ENCODE results near the gene GRID1. TPM values are rescaled to one million over a fixed set of nuclear protein-coding genes. Genes with fewer than 3 reads are reported as not detected.

GRID1 gene
- total RNA-seq, 1 donor from 2014 or later = 0.68 TPM

GRCh38 chr10:85641479-85642009 lies 725.1 kb downstream of the GRID1 start:
- ATAC-seq = no peak

GRCh38 chr10:85638797-85639196 lies 727.8 kb downstream of the GRID1 start:
- no peak for ATAC-seq

DNA sequence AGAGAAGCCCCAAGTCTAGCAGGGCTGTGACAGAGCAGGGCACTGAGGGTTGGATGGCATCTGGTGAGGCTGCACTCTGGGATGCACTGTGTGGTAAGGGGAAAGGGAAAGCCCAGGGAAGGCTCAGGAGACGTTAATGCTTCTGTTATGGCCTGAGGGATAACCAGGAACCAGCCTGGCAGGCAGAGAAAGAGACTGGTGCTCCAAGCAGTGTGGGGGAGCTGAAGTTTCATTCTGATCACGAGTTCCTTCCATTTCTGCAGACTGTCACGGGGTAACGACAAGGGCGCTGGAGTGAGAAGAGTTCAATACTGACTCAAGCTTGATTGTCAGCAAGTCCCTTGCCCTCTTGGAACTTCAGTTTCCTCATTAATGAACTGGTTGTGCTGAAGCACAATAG lies 730.9 kb downstream of the GRID1 start:
- ATAC-seq = no peak

DNA sequence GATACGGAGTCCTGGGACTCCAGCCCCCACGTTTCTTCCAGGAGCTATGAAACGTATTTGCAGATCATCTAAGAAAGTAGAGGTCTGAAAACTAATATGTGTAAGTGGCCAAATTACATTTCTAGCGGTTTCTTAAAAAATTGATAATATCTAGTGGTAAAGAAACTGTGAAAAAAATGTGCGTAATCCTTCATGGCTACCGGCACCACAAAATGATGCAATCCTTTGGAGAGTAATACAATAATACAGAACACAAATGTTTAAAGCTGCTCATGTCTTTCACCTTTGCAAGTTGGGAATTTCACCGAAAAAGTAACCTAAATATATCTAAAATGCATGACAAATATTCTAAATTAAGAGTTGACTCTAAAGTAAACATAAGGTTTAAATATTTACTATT lies 742.1 kb downstream of the GRID1 start:
- no peak for ATAC-seq

GRCh38 chr10:85623758-85624157 lies 742.8 kb downstream of the GRID1 start:
- ATAC-seq = no peak

GRCh38 chr10:85623342-85623741 lies 743.3 kb downstream of the GRID1 start:
- no peak for ATAC-seq

- no peak for ATAC-seq
These were observed 744.2 kb downstream of the GRID1 start for GRCh38 chr10:85622425-85622824.

- ATAC-seq = no peak
These were observed 745.0 kb downstream of the GRID1 start for GRCh38 chr10:85621562-85621961.

DNA sequence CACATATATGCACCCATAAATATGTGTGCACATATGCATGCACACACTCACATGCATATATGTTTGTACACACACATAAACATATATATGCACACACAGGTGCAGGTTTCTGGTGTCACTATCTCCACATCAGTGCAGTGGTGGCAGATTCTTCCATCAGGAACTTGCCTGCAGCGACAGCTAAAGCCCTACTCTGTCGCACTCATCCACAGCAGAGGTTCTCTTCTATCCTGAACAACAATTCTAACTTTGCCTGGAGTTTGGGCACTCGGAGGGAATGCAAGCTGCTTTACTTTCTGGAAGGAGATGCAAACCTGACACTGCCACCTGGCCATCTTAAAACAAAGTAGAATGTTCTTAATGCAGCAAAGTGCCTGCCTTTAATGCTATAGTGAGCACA lies 745.8 kb downstream of the GRID1 start:
- ATAC-seq = no peak

DNA sequence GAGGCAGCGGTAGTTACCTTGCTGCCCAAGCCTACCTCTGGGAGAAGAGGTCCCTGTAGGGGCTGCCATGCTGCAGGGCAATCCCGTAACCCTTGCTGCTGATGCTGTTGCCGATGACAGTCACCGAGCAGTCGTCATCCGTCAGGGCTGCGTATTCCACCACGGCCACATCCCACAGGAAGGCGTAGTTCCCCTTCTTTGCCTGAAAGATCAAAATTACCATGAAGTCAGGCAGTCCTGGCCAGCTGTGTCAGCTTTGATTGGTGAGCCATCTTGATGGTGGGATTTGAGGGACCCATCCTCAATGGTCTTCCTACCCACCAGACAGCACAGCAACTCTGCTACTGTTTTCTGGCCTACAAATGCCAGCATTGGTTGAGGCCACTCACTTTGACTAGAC lies 746.8 kb downstream of the GRID1 start:
- ATAC-seq = no peak

- no peak for ATAC-seq
These were observed 747.8 kb downstream of the GRID1 start for GRCh38 chr10:85618841-85619240.

GRCh38 chr10:85617751-85618546 lies 748.6 kb downstream of the GRID1 start:
- ATAC-seq = no peak

DNA sequence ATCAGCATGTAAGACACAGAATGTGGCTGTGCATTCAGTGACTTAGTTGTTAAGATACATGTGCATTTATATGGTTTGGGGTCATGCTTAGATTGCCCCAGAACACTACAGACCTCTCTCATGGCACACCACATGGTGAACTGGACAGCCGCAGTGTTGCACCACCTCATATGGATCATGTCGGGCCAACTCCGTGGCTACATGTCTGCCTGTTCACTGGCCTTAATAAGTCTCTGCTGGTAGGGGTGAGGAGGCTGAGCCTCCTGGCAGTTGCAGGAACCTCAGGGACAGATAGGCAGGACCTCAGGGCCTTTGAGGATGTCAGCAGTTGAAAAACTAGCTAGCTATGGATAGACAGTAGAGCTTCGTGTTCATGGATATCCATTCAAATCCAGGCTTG lies 751.0 kb downstream of the GRID1 start:
- ATAC-seq = no peak

DNA sequence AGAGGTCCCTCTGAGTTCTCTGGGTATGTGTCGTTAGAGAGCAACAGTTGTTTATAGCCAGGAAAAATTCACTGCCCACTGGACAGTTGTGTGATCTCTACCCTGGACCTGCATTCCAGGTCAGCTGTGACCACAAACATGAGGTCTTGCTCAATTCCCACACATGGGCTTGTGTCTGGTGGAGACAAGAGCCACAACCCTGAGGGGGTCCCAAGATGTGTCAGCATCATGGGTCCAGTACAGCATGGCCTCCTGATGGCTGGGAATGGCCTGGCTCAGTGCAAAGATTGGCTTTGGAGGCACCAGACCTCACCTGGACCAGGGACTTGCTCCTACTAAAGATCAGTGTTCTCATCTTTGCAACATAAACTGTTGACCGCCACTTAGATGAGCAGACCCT lies 751.6 kb downstream of the GRID1 start:
- no peak for ATAC-seq

GRCh38 chr10:85614566-85614965 lies 752.0 kb downstream of the GRID1 start:
- ATAC-seq = no peak

DNA sequence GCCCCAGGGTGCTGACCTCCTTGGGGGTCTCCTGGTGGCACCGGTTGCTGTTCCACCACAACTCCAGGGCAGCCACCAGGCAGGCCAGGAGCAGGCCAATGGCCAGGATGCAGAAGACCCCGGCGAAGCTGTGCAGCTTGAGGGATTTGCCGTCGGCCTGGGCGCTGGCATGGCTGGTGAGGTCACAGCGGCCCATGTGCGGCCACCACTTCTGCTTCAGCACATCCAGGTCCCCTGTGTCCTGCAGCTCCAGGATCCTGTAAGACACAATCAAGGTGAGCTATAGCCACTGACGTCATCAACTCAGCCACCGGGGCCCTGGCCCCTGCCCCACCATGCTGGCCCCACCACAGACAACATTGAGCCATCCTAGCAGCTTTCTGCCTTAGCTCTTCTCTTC lies 753.2 kb downstream of the GRID1 start:
- no peak for ATAC-seq

DNA sequence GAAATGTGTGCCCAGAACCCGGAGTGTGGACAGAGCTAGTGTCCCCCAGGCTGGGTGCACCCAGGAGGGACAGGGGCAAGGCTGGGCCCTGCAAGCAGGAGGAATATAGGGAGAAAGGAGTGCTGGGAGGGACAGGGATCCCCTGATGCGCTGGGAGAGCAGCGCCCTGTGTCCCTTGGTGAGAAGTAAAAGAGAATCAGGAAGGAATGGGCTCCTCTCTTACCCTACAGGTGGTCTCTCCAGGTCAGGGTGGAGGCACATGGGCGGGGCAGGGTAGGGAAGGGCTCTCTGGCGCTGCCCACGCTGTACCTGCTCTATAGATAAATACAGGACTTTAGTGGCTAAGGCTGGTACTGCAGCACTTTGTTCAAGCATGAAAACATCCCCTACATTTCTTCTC lies 753.8 kb downstream of the GRID1 start:
- ATAC-seq = no peak

- ATAC-seq = no peak
These were observed 754.2 kb downstream of the GRID1 start for GRCh38 chr10:85612378-85612775.

DNA sequence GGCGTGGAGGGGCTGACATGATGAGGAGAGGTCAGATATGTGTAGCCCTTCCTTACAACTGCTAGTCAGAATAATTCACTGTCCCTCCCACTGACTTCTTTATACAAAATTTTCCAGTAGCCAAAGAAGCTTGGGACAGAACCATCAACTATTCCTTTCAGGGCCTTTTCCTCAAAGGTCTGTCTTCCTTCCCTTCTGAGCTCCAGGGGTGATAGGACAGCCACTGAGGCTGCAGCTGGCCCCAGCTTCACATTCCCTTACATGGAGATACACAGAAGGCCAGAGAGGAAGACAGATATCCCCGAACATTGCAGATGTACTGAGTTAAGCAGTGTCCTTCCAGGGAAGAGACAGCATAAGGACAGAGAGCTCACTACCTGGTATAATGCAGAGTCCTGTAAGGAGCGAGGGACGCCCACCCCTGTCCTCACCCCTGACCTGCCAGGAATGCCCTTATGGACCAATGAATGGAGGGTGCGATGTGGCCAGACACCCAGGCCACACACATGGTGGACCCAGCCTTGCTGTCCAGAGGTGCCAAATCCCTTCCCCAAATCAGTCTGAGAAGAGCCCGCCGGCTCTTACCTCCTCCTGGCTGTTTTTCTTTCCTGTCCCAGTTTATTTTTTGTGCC lies 754.7 kb downstream of the GRID1 start:
- ATAC-seq = no peak

GRCh38 chr10:85611093-85611740 lies 755.4 kb downstream of the GRID1 start:
- ATAC-seq = no peak

- no peak for ATAC-seq
These were observed 756.1 kb downstream of the GRID1 start for GRCh38 chr10:85610381-85611092.

DNA sequence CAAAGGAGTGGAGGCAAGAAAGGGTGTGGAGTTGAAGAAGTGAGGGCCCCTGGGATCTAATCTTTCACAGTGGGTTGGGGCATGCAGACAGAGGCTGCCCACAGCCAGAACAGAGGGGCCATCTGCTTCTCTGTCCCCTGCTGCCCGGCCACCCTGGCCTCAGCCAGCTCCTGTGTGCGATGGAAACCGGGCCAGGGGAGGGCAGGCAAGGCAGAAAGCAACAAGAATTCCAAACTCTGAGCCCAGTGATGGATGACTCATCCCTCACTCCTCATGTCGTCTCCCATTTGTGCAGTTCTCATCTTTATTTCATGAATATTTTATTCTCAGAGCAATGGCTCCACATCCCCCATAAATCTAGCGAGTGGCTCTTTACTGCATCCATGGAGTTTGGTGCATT lies 757.1 kb downstream of the GRID1 start:
- no peak for ATAC-seq

- ATAC-seq = no peak
These were observed 757.9 kb downstream of the GRID1 start for GRCh38 chr10:85608706-85609105.
